Activated CD8-positive, alpha-beta memory T cell treated with anti-CD3 and anti-CD28 coated beads for 4 hours (primary cell): ENCODE results near the gene ATP8B4.
"Not testable (repeated sequence)": the region's sequence is repeated elsewhere in the genome, so short reads cannot be mapped to it uniquely, and the experiment has no call there.

Experiments used
- DNase-seq, 2 donors: peaks; one replicate each; pipeline ENCODE4 v3.0.0-alpha.2; 2020; ENCODE audit warnings: low read depth in 2 of 2

The ATP8B4 gene, protein sequence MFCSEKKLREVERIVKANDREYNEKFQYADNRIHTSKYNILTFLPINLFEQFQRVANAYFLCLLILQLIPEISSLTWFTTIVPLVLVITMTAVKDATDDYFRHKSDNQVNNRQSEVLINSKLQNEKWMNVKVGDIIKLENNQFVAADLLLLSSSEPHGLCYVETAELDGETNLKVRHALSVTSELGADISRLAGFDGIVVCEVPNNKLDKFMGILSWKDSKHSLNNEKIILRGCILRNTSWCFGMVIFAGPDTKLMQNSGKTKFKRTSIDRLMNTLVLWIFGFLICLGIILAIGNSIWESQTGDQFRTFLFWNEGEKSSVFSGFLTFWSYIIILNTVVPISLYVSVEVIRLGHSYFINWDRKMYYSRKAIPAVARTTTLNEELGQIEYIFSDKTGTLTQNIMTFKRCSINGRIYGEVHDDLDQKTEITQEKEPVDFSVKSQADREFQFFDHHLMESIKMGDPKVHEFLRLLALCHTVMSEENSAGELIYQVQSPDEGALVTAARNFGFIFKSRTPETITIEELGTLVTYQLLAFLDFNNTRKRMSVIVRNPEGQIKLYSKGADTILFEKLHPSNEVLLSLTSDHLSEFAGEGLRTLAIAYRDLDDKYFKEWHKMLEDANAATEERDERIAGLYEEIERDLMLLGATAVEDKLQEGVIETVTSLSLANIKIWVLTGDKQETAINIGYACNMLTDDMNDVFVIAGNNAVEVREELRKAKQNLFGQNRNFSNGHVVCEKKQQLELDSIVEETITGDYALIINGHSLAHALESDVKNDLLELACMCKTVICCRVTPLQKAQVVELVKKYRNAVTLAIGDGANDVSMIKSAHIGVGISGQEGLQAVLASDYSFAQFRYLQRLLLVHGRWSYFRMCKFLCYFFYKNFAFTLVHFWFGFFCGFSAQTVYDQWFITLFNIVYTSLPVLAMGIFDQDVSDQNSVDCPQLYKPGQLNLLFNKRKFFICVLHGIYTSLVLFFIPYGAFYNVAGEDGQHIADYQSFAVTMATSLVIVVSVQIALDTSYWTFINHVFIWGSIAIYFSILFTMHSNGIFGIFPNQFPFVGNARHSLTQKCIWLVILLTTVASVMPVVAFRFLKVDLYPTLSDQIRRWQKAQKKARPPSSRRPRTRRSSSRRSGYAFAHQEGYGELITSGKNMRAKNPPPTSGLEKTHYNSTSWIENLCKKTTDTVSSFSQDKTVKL

GRCh38 chr15:50119063-50120040 lies at the start of gene ATP8B4:
TSS of gene ATP8B4 (minus strand) at chr15:50119233. CDS start at chr15:50106966, 12,267 bp downstream.
- DNase-seq: no peak

- DNase-seq: no peak
Measured at GRCh38 chr15:50168379-50168778, 49.3 kb upstream of the ATP8B4 start.

GRCh38 chr15:50167110-50167509 lies 48.1 kb upstream of the ATP8B4 start:
- no peak for DNase-seq

DNA sequence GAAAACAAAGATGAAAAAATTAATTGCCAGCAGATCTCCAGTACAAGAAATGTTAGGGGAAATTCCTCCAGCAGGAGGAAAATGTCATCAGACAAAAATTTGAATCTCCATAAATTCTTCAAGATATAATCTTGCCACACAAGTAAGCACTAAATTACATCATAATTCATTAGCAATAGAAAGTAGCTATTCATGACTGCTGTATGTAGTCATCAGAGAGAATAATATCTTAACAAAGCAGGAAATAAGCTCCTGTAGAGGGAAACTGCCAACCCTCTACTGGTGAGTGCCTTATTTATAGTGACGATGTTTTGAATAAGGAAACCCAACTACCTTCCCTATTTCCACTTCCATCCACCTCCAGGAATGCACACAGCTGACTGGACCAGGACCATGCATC lies 47.2 kb upstream of the ATP8B4 start:
- DNase-seq: no peak

DNA sequence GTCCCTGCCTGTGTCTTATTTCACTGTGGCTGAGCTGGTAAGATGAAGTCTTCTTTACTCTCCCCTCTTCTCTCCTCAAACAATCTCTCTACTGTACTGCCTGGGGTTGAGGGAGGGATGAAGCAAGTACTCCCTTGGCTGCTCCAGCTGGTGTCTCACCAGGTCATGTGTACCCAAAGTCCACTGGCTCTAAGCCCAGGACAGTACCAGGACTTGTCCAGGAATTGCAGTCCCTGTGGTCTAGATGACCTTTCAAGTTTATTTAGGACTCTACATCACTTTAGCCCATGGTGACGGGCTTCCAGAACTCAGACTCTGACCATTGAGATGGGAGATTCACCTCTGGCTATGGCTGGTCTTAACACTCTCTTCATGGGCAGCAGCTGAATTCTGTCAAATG lies 45.4 kb upstream of the ATP8B4 start:
- no peak for DNase-seq

DNA sequence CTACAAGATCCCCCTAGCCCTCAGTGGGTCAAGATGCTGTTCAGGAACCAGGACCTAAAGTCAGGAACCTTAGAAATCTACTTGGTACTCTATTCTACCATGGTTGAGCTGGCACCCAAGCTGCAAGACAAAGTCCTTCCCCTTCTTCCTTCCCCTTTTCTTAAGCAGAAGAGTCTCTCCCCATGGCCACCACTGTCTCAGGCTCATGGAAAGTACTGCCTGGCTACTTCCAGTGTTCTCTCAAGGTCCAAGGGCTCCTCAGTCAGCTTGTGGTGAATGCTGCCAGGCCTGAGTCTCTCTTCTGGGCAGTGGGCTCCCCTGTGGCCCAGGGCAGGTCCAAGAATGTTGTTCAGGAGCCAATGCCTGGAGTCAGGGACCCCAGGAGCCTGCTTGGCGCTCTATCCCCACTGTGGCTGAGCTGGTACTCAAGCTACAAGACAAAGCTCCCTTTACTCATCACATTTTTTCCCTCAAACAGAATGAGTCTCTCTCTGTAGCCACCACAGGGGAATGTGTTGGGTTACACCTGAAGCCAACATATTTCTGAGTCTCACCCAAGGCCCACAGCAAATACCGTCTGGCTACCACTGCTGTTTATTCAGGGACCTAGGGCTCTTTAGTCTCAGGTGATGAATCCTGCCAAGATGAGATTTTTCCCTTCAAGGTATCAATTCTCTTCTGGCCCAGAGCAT lies 44.8 kb upstream of the ATP8B4 start:
- DNase-seq: no peak

- no peak for DNase-seq
Measured at GRCh38 chr15:50162969-50163718, 44.1 kb upstream of the ATP8B4 start.

- not testable (repeated sequence) for DNase-seq
Measured at GRCh38 chr15:50158236-50158635, 39.2 kb upstream of the ATP8B4 start.

- no peak for DNase-seq
Measured at GRCh38 chr15:50151476-50151875, 32.4 kb upstream of the ATP8B4 start.

- DNase-seq: no peak
Measured at GRCh38 chr15:50150851-50151250, 31.8 kb upstream of the ATP8B4 start.

GRCh38 chr15:50150349-50150748 lies 31.3 kb upstream of the ATP8B4 start:
- DNase-seq: no peak

DNA sequence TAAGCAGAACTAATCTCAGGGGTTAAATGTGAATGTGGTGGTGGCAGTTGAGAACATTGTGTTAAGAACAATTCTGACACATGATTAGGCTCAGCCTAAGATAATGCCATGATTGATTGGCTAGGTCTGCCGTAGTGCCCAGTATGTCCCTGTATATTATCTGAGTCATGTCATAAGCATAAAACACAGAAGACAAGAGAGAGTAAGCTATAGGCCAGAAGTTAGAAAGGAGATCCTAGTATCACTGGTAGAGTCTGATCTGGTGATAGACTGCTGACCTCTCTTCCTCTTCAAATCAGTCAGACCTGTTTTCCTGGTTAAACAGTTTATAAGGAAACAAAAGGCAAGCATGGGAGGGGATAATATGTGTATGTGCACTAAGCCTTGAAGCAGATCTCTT lies 30.1 kb upstream of the ATP8B4 start:
- no peak for DNase-seq

DNA sequence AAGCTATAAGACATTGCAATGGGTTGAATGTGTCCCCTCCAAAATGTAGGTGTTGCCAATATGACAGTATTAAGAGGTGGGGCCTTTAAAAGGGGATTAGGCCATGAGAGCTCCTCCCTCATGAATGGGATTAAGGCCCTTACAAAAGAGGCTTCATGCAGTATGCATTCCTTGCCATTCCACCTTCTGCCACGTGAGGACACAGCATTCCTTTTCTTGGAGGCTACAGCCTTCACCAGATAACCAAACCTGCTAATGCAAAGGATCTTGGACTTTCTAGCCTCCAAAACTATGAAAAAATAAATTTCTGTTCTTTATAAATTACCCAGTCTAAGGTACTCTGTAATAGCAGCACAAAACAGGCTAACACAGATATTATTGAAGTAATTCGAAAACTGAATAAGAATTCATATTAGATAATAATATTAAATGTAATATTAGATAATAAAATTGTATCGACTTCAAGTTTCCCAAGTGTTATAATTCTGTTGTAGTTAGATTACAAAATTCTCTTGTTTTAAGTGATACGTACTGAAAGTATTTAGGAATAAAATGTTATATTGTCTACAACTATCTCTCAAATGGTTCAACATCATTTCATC lies 29.4 kb upstream of the ATP8B4 start:
- DNase-seq: no peak

- DNase-seq: no peak
Measured at GRCh38 chr15:50146632-50147031, 27.6 kb upstream of the ATP8B4 start.

DNA sequence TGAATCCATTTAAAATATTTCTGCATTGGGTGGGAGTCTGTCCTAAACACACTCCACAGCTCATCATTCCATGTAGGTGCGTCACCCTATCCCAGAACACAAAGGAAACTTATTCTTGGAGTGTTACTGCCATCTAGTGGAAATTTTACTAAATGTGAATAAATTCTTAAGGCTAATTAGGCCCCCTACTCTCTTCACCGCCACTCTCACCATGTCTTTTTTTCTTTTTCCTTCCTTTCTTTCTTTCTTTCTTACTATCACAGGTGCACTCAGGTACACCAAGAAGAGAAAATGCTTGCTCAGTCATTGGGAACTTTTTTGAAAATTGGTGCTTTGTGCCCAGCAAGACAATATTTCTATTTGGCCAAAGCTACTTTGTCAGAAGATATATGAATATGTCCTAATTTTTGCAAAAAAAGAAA lies 26.4 kb upstream of the ATP8B4 start:
- no peak for DNase-seq

DNA sequence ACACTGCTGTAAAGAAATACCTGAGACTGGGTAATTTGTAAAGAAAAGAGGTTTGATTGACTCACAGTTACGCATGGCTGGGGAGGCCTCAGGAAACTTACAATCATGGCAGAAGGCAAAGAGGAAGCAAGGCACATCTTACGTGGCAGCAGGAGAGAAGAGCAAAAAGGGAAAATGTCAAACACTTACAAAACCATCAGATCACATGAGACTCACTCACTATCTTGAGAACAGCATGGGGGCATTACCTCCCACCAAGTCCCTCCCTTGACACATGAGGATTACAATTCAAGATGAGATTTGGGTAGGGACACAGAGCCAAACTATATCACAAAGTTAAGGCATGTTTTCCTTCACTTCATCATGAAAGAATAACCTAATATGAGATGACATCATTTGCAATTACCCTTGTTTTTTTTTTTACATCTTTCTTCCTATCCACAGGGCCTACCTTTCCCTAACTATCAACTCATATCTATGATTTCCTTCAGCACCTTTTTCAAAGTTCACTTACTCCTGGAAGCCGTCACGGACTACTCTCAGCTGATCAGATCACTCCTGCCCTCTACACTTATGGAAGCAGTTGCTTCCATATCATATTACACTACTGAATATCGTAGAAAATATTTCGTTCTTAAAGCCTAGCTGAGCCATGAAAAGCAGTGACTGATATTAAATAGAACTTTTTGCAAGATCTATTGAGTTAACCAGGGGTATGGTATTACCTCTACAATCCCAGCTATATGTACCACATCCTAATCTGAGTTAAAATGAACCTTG lies 25.5 kb upstream of the ATP8B4 start:
- DNase-seq: no peak

- DNase-seq: no peak
Measured at GRCh38 chr15:50143255-50143860, 24.3 kb upstream of the ATP8B4 start.

DNA sequence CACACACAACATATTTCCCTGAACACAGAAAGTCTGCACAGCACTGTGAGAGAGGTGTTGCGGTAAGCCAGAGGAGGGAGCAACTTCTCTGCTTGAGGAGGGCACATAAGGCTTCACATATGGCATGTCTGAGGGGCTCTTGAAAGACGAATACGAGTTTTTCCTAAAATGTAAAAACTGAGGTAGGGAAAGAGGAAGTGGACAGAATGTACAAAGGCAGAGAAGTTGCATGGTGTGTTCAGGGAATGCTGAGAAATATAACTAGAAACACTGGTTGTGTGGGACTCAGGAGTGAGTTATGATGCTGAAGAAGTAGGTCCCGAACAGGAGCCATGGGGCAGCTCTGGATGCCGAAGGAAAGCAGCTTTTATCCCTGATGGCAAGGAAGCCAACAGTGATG lies 22.8 kb upstream of the ATP8B4 start:
- no peak for DNase-seq
